ENCODE measurements around the gene SEMA3A.

The SEMA3A gene

DNA sequence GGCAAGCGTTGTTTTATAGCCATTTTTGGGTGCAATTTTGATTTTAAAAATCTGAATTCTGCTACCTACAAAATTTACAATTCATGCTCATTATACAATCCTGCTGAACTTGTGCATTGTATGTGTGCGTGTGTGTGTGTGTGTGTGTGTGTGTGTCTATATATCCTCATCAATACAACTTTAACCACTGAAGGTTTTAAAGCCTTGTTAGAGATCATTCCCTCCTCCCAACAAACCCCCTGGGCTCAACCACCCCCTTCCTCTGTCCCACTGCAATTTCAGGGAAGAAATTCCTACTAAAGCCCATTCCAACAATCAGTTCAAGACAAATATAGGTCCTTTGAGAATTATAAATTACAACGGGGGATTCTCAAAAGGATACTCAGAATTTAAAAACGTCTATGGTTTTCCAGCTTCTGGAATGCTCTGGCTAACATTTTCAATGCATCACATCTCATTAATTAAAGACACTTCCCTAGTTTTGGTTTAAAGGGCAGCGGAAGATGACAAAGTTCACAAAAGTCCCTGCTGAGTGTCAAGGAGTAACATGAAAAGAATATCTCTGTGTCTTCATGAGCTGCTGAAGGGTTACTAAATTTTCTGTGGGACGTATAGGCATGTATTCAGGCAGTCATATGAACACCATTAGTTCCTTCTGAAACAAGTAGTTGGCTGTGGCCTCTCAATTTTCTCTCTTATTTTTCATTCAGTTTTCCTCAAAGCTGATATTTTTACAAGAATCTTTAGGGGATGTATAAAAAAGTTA is 889 bp upstream of the SEMA3A start:
- no peak for DNase-seq (ENCODE audit: low read depth)

DNA sequence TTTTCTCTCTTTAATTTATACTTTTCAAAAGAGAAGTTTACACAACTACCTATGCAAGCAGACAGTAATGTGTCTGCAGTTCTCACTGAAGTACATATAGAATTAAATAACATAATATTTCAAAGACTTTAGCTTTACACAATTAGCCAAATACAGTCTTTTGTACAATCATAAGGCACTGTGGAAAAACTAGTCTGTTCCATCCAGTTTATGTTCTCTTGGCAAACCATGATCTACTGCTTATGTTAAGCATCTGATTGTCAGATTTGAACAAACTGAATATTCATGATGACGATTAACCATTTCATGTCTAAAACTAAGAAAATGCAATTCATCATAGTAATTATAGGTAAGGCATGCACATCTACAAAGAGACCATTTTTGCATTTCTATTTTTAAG is 842 bp downstream of the SEMA3A start:
- no peak for DNase-seq (ENCODE audit: low read depth)

GRCh38 chr7:84191842-84192241 is 2.7 kb downstream of the SEMA3A start:
- no peak for DNase-seq (ENCODE audit: low read depth)

DNA sequence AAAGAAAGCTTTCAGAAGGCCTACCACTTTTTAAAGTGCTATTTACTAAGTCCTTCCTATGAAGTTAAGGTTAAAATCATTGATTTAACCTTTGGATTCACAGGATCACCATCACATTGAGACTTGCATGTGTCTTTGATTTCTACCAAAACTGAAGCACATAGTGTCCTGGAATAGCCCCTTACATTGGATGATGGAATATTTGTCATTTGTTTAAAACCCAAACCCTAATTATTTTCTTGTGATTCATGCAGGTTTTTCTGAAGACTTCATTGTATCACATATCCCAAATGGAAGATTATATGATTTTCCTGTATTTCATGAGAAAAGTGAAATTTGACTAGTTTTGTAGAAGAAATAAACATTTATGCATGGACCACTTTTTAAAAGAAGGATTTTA is 3.3 kb downstream of the SEMA3A start:
- DNase-seq (ENCODE audit: low read depth): no peak

DNA sequence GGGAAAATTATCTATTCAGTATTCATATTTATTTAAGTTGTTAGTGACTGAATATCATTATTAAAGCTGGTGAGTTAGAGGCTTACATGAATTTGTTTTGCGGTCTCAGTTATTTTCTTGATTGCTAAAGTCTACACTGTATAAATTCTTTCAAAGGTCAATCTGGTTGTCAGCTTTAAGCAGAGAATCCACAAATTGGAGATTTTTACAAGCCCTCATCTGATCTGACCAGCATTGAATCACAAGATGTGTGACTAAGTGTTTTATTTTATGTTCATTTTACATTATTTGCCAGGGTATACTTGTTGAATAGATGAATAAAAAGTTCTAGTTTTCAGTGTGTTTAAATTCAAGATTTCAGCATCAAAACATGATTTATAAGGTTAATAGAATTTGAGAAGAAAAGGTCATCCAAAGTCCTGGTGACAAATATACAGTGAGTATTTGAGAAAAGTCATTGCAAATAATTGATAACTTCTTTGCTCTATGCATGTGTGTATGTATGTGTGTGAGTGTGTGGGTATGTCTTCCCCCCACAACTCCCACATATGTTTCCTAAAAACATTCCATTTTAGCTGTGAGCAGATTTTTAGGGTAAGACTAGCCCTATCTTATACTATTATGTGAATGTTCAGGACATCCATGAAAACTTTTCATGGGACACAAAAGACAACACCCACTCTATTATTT is 4.4 kb downstream of the SEMA3A start:
- DNase-seq (ENCODE audit: low read depth): no peak

DNA sequence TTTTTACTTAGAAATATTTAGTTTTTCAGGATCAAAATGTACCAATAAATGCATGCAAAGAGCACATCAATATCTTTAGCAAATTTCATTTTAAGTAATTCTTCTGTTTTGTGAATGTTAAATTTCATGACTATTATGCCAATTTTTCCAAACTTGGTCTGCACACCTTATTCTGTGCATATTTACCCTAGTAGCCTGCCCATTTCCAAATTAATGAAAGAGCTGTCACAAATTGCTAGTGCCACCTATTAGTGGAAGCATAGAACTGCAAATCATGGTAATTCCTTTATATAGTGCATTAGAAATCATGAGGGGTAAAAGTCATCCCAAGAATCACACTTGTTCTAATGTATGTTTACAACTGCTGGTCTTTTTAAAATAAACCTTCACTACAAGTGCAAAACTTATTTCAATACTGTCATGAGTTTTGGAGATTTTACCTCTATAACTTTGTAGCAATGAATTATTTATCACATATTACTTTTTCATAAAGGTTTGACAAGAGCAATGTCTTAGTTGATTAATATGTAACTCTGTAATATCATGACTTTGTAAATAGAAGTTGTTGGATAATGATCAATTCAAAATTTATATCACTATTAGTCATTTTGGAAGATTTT is 5.7 kb downstream of the SEMA3A start:
- no peak for DNase-seq (ENCODE audit: low read depth)

DNA sequence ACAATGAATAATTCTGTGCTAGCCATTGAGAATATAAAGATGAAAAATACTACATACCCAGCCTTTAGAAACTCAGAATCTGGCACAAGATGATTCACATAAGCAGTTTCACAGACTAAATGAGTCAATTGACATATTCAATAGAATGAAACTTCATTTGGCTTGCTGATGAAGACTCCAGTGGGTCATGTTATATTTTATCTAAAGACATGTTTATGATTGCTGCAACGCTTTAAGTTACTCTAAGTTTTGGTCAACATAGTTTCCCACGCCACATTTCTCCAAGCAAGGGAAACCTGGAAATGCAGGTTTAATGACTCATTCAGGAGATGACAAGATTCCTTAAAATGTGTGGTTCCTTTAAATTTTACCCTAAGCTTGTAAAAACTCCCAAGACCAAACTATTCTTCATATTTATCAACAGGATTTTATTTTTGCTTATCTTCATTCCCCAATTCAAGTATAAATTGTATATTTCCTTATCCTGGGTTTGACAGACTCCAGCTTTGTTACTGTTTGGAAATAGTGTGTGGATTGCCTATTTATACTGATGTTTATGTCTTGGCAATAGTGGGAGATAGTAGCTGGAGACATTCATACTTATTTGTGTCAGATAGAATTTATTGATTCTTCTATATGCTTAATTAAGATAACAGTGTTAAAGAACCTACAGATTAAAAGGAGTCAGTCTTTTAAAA is 6.6 kb downstream of the SEMA3A start:
- no peak for DNase-seq (ENCODE audit: low read depth)

- no peak for DNase-seq (ENCODE audit: low read depth)
These were observed 7.3 kb downstream of the SEMA3A start for GRCh38 chr7:84187087-84187805.

DNA sequence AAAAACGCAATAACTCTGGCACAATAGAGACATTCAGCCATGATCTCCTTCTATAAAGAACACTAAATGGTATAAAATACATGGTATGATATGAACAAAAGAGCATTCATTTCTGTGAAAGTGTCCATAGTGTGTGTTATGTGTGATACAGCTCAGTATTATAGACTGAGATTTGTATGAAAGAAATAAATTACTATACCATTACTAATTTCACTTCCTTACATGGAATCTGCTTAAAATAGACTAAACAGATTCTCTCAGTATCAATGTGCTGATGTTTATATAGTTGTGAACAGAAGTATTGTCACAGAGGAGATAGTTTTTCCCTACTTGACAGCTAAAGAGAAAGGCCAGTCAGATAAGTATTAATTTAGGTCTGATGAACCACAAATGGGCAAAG is 10.8 kb downstream of the SEMA3A start:
- no peak for DNase-seq (ENCODE audit: low read depth)

DNA sequence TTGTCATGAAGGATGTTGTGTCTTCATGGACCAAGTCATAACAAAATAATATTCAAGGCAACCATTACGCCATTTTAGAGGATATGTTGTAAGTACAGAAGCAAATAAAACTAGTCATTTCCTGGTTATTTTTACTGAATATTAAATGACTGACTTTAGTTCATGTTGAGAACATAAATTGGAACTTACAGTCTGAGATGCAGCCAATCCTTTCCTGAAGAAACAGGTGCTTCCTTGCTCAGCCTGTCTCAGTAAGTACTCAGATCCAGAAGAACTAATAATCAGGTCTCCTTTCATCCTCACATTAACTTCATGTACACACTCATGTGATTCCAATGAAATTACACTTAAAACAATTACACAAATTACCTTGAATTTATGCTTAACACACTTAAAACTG is 12.3 kb downstream of the SEMA3A start:
- no peak for DNase-seq (ENCODE audit: low read depth)

DNA sequence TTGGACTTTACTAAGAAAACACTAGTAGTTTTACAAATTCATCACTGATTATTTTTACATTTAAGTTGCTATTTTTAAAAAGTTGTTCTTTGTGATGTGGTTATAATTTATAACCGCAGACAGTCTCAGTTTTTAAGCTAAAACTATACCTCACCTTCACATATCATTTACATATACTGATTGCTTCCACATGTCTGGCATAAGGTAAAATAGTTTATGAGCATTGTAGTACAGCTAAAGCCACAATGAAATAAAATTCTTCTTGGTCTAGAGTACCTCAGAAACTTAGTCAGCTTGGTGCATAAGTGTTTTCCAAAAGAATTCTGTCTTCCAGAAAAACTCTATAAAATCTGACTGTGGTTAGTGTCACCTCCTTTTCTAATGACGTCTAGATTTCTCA is 13.0 kb downstream of the SEMA3A start:
- DNase-seq (ENCODE audit: low read depth): no peak

- no peak for DNase-seq (ENCODE audit: low read depth)
These were observed 16.7 kb downstream of the SEMA3A start for GRCh38 chr7:84177758-84178412.

DNA sequence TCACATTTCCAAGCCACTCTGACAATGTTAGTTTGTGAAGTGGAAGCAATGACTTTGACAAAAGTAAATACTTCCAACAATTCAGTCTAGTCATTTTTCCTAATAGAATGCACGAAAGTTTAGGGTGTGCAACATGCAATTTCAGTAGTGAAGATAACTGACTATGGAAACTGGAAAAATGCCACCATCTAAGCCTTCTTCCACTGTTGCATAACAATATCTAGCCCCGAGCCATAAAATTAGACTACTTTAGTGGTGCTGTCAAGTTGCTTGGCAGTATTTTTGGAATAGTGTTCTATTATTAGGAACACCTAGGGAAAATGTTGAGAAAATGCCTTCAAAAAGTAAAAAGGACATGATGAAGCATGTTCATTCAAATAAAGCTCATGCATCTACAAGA is 17.9 kb downstream of the SEMA3A start:
- no peak for DNase-seq (ENCODE audit: low read depth)

GRCh38 chr7:84175461-84175860 is 19.1 kb downstream of the SEMA3A start:
- no peak for DNase-seq (ENCODE audit: low read depth)

GRCh38 chr7:84170646-84171045 is 23.9 kb downstream of the SEMA3A start:
- no peak for DNase-seq (ENCODE audit: low read depth)

DNA sequence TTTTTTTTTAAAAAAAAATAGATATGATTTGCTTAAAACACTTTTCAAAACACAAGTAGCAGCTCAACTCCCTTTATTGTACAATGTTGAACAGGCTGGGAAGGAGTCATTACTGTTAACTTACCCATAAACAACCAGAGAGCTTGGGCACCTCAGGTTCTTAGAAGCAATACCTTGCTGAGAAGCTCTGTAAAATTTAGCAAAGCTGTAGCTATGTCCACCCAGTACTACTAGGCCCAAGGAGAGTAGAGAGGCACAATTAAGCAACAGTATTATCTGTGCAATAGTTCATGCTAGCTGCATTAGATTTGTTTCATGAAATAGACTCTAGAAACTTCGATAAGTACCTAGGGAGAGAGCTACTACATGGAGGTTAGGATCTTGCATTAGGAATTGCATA is 32.0 kb downstream of the SEMA3A start:
- DNase-seq (ENCODE audit: low read depth): no peak

GRCh38 chr7:84162125-84162524 is 32.5 kb downstream of the SEMA3A start:
- no peak for DNase-seq (ENCODE audit: low read depth)

GRCh38 chr7:84161398-84161797 is 33.2 kb downstream of the SEMA3A start:
- DNase-seq (ENCODE audit: low read depth): no peak

DNA sequence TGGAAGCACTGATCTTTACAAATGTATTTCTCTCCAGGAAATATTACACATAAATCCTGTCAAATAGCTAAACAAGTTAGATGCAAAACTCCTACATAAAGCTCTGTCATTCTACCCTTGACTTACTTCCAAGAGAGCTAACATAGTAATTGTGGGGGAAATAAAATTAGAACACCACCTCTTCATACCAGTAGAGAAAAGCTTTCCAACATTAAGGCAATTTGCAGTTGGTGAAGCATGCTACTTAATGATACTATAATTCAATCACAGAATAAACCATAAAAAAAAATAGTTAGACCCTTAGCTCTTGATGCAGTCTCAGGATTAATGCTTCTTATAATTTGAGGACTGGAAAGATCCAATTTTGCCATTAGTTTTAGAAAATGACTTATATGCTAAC is 35.2 kb downstream of the SEMA3A start:
- no peak for DNase-seq (ENCODE audit: low read depth)

DNA sequence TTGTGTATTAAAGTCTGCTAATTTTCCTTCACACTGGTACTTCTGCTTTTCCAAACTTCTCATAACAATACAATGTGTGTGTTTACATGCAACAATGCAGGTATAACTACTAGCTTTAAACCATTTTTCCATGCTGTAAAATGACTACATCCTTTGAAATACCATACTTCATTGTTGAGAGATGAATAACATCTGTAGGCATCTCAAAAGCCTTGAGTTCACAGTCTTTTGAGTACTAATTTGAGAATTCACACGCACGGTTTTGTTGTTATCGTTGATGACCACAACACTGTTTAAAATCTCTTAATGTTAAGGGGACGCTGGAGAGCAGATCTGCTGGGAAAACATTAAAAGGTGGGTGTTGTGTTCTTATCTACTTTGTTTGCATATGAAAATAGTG is 37.4 kb downstream of the SEMA3A start:
- DNase-seq (ENCODE audit: low read depth): no peak

GRCh38 chr7:84154991-84155781 is 39.4 kb downstream of the SEMA3A start:
- DNase-seq (ENCODE audit: low read depth): no peak
